Measurements from ENCODE around the gene TENT5C.

Gene TENT5C

GRCh38 chr1:117591252-117591651 is 14.6 kb upstream of the TENT5C start:
- no peak for TF ChIP-seq CTCF (IDR thresholded peaks at IDR 0.05; ENCODE audit: low read depth, low read length)
- Histone ChIP-seq H3K4me1 (no peaks in the 10 kb centered on the region), H3K4me3 (ENCODE audit: low read depth, low read length) (no peak overlapping the region), H3K9me3 (no peaks in the 10 kb centered on the region), H3K27me3 (no peaks in the 10 kb centered on the region), H3K36me3 (no peaks in the 10 kb centered on the region)
- DNase-seq = no peak

- Histone ChIP-seq H3K36me3 (no peaks in the 10 kb centered on the region), H3K4me1 (no peaks in the 10 kb centered on the region), H3K27me3 (peaks cover under 1% of the 10 kb centered on the region; the same call in 1 of the 2 replicates), H3K9me3 (no peaks in the 10 kb centered on the region), H3K4me3 (ENCODE audit: low read depth, low read length) (no peak overlapping the region)
- TF ChIP-seq CTCF (IDR thresholded peaks at IDR 0.05; ENCODE audit: low read depth, low read length) = no peak
- no peak for DNase-seq
Measured at GRCh38 chr1:117592155-117592554, 13.7 kb upstream of the TENT5C start.

- Histone ChIP-seq H3K4me3 (ENCODE audit: low read depth, low read length) (no peak overlapping the region), H3K9me3 (no peaks in the 10 kb centered on the region), H3K27me3 (peaks cover 2% of the 10 kb centered on the region; the same call in 1 of the 2 replicates), H3K4me1 (no peaks in the 10 kb centered on the region), H3K36me3 (no peaks in the 10 kb centered on the region)
- no peak for DNase-seq
- no peak for TF ChIP-seq CTCF (IDR thresholded peaks at IDR 0.05; ENCODE audit: low read depth, low read length)
Measured at GRCh38 chr1:117594261-117594990, 11.4 kb upstream of the TENT5C start.

GRCh38 chr1:117596023-117596720 is 9.7 kb upstream of the TENT5C start:
- Histone ChIP-seq H3K27me3 (peaks cover 4% of the 10 kb centered on the region; the same call in 1 of the 2 replicates), H3K4me3 (ENCODE audit: low read depth, low read length) (no peak overlapping the region), H3K9me3 (no peaks in the 10 kb centered on the region), H3K4me1 (no peaks in the 10 kb centered on the region), H3K36me3 (no peaks in the 10 kb centered on the region)
- no peak for DNase-seq
- TF ChIP-seq CTCF (IDR thresholded peaks at IDR 0.05; ENCODE audit: low read depth, low read length) = no peak

- H3K27me3 ChIP-seq = peaks cover 14% of the 10 kb centered on the region
Measured at GRCh38 chr1:117598489-117598888, 7.4 kb upstream of the TENT5C start.

More at GRCh38 chr1:117598489-117598888, 7.4 kb upstream of the TENT5C start:
- Histone ChIP-seq H3K4me3 (ENCODE audit: low read depth, low read length) (no peak overlapping the region), H3K9me3 (no peaks in the 10 kb centered on the region), H3K4me1 (no peaks in the 10 kb centered on the region), H3K36me3 (no peaks in the 10 kb centered on the region)
- DNase-seq = no peak
- no peak for TF ChIP-seq CTCF (IDR thresholded peaks at IDR 0.05; ENCODE audit: low read depth, low read length)

Measured in BE2C (cell line).